ENCODE results near the gene CDKL5.

Gene CDKL5

DNA sequence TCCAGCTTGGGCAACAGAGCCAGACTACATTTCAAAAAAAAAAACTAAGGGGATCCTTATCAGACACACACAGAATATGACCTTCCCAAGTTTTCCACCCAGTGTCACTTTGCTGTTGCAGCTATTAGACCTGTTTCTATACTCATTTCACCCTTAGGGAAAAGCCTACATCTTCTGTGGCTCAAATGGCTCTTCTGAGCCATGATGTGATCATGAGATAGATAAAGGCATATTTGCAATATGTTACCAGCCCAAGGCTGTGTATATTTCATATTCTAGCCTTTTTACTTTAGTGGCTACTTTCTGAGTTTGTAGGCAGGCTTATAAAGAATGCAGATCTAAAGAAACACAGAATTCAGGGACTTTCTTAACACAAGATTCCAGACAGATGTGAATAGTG lies 227.2 kb downstream of the CDKL5 start:
- no peak for DNase-seq

DNA sequence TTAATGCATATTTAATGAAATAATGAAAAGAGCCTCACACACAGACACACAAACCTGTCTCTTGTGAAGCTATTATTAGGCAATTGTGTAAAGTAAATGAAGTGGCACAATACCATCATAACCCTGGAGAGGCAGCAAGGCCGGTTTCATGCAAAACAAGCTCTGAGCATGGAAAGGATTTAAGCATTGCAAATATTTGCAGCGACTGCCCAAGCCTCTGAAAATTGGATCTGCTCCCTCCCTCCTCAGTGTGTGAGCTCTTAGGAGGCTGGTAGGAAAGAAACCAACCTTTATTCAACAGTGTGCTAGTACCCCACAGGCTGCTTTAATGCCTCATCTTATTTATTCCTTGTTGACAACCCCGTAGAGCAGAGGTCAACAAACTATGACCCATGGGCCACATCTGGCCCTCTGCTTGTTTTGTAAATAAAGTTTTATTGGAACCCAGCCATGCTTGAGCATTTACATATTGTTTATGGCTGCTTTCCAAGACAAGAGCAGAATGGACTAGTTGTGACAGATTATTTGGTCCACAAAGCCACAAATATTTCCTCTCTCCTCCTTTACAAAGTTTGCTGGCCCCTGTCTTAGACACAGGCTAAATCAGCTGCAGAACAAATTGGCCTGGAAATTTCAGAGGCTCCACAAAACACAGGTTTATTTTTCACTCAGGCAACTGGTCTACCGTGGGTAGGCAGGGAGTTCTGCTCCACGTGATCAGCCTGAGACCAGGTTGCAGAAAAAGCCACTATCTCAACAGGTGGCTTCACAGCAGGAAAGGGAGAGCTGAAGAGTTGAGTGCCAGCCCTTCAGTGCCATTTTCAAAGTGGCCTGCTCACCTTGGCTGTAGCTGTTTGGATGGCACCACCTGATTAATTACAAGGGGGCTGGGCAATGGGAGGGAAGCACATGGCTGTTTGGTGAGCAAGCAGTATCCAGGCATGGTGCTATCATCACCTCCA lies 229.7 kb downstream of the CDKL5 start:
- DNase-seq: no peak

DNA sequence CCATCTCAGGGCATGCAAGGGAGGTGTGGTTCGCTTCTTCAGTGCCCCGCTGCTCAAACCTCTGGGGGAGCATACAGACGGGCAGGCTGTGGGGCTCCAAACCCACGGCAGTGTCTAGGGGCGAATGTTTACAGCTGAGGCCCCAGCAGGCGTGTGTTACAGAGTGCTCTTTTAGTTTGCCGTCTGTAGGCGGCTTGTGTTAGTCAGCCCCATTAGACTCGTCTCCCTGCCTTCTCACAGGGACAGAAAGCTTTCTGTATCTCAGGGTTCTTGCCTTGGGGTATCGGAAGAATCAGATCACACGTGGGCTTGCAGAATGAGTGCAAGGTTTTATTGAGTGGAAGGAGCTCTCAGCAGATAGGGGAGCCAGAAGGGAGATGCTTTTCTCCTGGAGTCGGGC lies 235.9 kb downstream of the CDKL5 start:
- DNase-seq: no peak

DNA sequence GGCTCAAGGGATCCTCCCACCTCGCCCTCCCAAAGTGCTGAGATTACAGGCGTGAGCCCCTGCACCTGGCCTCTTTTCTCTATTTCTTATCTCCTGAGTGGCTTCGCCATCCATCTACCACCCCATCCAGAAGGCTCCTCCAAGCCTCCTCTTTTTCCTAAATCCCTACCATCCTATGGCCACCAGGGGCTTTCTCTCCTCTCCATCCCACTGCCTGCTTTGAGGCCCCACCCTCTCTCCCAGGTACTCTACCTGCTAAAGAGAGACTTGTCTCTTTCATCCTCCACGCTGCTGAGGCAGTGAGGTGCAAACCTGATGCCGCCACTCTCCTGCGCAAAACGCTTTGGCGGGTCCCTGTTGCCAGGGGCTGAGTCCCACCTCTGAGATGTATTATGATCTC lies 239.5 kb downstream of the CDKL5 start:
- DNase-seq: no peak

DNA sequence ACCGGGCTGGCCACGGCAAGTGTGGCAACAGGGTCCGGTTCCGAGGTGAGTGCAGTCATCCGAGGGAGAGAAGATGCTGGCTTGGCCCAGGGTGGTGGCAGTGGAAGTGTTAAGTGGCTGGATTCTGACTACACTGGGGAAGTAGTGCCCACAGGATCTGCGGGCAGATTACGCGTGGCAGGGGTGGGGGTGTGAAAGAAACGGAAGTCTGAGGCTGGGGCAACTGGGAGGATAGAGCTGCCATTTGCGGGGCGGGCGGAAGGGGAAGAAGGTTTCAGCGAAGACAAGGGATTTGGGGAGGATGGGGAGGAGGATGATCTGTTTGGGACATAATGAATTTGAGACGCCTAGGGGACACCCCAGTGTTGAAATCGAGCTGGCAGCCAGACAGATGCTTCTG lies 241.2 kb downstream of the CDKL5 start:
- no peak for DNase-seq

DNA sequence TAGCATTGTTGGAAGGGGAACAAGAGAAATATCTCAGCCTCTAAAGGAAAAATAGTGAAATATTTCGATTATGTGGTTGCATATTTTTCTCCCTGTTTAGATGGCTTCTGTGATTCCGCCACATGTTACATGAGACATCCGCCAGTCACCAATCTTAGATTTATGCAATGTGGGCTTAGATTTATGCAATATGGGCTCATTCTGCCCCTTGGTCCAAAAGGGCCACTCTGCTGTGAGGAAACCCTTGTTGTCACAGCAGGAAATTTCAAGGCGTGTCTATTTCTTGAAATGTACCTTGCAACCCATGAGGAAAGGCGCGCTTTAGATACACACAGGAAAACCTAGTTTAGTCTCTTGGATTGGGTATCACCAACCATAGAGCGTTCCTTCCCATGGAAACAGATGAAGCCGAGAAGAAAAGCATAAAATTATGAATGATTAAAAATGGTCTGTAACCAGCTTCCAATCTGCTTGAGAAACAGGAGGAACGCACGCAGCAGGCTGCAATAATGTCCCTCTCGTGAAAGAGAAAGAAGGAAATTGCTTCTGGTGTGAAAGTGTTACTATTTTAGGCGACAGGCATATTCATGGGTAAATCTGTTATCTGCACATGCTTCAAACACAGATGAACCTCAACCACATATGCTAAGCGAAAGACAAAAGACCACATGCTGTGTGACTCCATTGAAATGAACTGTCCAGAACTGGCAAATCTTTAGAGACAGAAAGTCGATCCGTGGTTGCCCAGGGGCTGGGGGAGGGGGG lies 242.8 kb downstream of the CDKL5 start:
- no peak for DNase-seq

DNA sequence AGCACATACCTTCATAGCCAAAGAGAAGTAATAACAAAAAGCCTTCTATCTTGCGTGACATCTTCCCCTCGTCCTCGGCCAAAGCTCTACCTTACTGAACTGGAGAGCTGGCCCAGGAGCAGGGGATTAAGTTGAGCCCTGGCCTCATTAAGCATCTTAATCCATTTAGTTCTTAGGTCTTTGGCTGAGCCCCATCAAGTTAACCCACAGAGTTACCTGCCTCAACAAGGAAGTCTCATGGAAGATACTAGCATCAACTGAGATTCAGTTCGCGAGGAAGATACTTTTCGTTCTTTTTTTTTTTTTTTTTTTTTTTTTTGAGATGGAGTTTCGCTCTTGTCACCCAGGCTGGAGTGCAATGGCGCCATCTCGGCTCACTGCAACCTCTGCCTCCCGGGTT lies 246.6 kb downstream of the CDKL5 start, which contains the start of gene RS1:
Gene RS1, minus strand, starts transcription at position 101 of the 400 bp plus-strand sequence. Its CDS starts 40 bp downstream, at position 61.
- no peak for DNase-seq

DNA sequence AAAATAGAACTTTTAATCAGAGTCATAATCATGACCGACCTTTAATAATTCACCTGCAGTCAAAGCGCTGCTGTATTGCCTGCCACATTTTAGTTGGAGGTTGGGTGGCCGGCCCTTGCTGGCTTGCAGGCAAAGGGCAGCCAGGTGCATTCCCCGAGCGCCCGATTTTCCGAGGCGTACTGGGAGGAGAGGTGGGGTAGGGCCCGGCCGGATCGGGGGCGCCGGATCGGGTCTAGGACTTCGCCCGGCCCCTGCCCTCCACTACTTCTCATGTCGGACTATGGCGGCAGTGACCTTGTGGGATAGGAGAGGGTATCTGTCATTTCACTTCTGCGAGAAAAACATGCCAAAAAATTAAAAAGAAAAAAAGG lies 249.0 kb downstream of the CDKL5 start:
- no peak for DNase-seq

DNA sequence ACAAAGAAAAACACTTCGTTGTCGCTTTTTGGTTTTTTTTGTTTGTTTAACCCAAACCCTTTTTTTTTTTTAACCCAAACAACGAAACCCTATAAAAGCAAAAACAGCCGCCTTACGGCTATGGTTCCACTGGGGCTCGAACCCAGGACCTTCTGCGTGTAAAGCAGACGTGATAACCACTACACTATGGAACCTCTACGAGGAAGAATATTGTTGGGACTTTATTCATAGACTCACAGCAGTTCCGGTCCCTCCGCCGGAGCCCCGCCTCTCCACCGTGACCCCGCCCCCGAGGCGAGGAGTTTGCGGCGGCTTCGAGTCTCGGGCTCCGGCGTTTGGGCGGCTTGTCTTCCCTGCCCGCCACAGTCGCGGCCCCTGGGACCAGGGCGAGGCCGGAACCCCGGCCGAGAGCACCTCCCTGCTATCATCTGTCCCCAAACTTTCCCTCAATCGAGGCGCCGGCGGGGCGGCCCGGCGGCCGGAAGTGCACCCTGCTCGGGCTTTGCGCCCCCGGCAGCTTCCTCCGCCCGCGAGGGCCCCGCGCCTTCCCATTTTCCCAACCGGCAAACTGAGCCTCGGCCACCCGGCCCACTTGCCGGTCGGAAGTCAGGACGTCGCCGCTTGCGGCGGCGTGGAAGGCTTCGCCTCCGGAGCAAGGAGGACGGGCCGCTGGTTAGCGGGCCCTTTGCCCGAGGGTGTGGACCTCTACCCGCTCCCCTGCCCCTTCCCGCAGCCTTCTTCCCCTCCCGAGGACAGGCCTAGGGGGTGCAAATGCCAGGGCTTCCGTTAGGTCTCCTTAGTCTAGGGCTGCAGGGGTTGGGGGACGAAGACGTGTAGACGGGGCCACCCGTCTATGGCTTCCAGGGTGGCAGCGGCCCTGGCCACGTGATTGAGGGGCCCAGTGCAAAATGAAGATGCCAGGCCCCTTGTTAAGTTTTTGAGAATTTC lies 249.7 kb downstream of the CDKL5 start:
- DNase-seq: peak; percentile 66

DNA sequence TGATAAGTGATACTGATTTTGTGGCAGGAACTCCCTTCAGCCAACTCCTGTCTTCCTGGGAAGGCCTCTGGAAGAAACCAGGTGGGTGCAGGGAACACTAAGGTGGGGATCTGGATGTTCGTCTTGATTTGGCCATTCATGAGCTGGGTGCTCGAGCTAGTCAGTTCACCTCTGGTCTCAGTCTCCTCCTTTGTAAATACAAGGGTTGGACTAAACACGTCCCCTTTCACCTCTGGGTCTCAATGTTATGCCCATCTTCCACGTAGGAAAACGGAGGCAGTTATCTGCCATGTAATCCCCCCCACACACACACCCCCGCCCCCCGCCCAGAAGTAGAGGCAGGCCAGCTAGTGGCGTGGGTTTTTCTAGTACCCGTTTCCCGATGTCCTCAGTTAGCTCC lies 250.6 kb downstream of the CDKL5 start:
- no peak for DNase-seq

DNA sequence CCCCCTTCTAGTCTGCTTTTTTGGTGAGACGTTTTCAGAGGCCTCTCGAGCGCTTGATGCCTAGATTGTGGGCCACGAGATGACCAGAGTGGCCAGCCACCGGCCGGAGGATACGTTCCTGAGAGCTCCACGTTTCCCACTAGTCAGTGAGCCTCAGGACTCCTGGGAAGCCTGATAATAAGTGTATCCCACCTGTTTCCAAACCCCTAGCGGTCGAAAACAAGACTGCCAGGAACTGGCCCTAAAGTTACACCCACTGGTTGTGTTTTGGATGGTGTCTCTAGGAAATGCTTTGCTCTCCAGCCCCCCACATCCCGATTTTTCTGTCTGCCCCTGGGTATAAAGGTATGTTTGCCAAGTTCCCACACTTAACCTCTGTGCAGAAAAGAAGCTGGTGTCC lies 251.1 kb downstream of the CDKL5 start:
- DNase-seq: no peak

DNA sequence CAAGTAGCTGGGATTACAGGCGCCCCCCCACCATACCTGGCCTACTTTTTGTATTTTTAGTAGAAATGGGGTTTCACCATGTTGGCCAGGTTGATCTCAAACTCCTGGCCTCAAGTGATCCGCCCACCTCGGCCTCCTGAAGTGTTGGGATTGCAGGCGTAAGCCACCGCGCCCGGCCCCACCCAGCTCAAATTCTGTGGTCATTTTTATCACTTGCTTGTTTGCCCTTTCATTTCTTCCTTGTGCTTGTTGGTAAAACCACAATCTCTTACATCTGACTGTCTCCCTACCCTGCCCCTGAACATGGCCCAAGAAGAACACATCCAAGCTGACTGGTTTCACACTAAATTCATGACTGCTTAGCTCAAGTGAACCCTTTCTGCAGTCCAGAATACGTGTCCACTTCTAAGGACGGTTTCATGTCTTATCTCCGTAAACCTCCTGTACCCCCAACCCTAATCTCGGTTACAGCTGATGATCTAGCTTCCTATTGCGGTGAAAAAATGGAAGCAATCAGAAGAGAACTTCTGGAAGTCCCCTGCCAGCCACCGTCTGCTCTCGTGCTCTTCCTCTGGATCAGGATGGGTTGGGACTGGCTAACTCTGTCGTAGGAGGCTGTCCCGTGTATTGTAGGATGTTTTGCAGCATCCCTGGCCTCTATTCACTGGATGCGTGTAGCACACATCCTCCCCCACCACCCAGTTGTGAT lies 251.9 kb downstream of the CDKL5 start:
- DNase-seq: no peak

DNA sequence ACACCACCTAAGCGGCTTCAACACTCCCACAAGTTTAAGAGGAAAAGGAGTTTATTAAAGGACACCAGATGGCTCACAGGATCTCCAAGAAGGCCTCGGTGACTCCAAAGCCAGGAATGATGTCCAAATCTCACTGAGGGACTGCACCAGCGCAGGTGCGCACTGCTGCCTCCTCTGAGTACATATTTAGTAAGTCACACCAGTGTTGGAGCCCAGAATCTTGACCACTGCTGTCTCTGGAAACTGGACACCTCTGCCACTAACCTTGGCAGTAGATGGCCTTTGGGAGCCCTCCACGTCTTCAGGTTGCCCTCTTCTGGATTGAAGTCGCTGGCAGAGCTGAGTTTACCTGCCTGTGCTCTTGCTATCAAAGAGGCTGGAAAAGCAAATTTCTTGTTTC lies 256.6 kb downstream of the CDKL5 start:
- no peak for DNase-seq

DNA sequence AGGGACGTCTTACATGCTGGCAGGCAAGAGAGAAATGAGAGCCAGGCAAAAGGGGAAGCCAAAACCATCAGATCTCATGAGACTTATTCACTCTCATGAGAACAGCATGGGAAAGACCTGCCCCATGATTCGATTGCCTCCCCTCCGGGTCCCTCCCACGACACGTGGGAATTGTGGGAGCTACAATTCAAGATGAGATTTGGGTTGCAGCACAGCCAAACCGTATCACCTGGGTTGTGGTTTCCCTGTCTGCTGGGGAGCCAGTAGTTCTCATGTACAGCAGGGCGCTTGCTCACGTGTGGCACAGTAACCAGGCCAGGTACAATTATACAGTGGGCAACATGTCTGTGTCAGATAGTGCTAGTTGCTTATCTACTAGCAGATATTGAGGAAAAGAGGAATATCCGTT lies 257.6 kb downstream of the CDKL5 start:
- no peak for DNase-seq

DNA sequence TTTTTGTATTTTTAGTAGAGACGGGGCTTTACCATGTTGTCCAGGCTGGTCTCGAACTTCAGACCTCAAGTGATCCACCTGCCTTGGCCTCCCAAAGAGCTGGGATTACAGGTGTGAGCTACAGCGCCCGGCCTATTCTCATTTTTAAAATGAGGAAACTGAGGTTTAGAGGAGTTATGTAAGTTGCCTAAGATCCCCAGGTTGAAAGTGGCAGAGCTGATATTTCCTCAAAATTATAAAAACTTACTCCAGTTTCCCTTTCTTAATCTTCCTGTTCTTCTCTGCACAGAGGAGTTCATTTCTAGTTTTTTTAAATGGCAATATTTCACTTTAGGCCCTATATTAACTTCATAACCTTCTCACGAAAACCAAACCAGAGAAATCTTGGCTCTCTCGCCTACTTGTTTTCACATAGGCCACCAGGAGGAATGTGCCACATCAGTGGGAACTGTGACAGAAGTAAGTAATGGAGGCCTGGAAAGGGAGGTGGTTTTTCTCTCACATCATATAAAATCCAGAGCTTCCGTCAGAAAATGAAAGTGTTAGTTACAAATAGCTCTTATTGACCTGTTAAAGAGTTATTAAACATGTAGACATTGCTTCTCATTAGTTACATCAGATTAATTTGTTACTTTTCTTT lies 262.6 kb downstream of the CDKL5 start:
- no peak for DNase-seq

DNA sequence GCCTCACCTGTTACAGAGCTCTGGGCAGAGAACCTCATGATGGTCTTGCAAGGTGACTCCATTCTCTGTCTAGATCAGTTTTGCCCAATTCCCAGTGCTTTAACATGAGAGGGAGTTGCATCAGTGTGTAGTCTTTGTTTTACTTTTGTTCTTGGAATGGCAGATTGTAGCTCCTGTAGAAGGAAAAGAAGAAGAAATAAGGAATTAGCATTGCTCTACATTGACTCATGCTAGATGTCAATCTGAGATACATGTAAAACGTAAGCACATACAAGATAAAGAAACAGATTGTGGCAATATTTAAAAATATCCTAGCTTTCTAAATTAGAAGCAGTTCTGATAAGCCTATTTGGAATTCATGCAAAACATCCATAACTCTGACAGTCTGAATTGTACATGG lies 266.0 kb downstream of the CDKL5 start:
- no peak for DNase-seq

DNA sequence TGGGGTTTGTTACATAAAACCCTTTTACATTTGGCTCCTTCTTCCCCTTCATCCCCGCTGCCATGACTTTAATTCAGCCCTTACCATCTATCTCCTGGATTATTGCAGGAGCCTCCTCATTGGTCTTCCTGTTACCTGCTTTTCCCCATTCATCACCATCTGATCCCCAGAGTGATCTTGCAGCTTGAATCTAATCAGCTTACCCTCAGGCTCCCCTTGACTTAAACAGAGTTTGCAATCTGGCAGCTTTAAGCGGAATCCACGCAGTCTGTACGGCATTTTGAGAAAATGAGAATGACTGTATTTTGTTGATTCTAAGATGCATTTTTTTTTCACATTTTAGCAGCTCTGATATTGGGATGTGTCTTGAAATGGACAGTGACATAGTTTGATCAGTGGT lies 267.1 kb downstream of the CDKL5 start:
- DNase-seq: no peak

DNA sequence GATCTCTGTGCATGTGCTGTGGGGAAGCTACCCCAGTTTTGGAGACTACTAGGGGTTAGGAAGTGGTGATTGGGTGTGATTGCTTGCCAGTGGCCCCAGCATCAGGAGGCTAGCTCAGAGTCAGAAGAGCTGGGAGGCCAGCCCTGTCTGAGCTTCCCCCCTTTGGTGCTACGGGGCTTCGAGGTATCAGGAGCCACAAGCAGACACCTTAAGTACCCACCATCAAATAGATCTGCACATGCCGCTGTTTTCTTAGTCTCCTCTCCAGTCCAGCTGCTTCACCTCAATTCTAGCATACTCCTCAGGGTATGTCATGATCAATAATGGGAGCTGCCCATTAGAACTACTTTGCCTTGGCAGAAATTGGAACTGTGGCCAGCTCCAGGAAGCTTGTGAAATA lies 271.2 kb downstream of the CDKL5 start:
- no peak for DNase-seq

DNA sequence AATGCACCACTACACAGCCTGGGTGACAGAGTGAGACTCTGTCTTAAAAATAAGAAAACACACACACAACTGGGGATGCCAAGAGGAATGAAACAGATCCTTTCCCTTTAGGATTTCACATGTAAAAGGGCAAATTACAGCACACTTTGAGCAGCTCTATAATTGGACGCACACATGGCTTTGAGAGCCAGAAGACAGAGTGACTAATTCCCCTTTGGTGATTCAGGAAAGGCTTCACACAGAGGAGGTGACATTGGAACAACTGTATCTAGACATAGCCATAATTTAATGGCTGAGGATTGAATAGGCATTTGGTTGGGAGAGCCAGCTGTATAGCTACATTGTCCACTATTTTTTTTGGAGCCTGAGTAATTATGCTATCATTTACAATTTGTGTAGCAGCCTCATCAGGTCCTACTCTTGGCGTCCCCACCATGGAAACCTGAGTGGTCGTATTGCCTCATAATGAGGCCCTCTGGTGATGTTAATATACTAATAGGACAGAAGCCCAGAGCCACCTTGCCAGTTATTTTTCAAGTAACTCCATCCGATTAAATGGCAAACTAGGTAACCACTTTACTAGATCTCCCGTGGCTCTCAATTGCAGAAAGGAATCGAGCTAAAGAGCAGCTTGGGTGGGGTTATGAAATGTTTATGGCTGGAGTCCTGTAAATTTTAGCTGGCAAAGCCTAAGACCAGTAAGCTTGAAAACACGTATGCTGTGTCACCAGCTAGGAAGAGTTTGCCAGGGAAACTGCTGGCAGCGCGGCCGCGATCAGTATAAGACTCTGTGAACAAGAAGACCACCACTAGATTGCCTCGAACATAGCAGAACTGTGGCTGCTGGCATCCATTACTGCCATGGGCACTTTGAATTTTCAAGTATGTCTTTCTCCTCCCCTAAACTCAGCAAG lies 273.6 kb downstream of the CDKL5 start:
- no peak for DNase-seq

DNA sequence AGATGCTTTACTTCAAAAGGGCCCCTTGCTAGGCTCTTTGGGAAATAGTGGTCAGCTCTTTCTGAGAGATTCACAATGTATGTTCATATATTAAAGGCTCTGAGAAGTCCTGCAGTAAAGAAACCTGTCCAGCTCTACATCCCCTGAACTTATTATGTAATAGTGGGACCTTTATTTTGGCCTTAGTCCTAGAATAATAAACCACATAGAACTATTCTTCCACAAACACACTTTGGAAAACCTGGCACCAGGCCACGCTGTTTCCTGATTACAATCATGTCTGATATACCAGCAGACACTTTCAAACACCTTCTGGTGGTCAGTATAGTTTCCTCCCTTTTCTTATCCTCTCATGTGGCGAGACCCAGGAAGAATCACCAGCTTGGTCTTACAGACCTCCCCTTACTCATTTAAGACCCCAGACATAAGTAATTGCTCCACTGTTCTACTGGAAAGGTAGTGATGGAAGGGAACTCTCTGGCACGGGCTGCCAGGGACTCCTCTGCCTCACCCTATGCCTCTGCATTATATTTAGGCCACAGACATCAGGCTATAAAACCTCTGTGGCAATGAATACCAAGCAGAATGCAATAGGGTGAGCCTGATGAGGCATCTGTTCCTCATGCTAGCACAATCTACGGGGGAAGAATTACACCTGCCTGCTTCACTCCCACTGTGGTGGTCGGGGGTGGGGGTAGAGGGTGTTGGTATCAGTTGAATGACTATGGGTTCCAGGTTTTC lies 276.4 kb downstream of the CDKL5 start:
- DNase-seq: no peak
